Cortex of kidney (tissue), 1 donor: ENCODE data around the gene EVA1A.
"Not testable (repeated sequence)": the region's sequence is repeated elsewhere in the genome, so short reads cannot be mapped to it uniquely, and the experiment has no call there.

Experiments
- DNase-seq: peaks from one replicate; lab custom pipeline; 2025; lab: John Stamatoyannopoulos, UW

EVA1A gene

DNA sequence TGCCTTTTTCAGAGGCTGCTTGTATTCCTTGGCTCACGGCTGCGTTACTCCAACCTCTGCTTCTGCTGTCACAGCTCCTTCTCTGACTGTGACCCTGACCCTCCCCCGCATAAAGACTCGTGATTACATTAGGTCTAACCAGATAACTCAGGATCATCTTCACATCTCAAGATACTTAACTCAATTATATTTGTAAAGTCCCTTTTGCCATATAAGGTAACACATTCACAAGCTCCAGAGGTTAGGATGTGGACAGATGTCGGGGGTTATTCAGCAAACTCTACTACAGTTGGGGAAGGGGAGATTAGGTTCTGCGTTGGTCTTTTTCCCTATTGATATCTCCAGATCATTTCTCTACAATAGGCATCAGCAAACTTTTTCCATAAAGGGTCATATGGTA lies 76.9 kb downstream of the EVA1A start:
- DNase-seq: no peak

DNA sequence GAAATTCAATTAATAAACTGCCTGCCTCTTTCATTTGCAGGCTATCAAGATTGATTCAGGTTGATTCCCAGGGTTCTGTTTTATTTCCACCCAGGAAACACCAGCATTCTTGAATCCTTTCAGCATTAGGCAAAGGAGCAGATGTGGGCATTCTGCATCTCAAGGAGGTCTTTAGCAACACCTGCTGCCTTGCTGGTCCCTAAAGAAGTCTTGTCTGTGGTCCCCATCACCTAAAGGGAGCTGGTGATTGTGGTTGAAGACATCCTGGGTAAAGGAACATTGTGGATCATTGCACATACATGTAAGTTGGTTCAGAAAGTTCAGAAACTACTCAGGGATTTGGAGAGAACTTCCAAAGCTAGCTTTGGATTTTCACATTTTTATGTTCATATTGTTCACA lies 78.3 kb downstream of the EVA1A start:
- DNase-seq: no peak

GRCh38 chr2:75480971-75481836 lies 79.5 kb downstream of the EVA1A start:
- DNase-seq: no peak

- not testable (repeated sequence) for DNase-seq
These were observed 83.0 kb downstream of the EVA1A start for GRCh38 chr2:75477696-75478095.

DNA sequence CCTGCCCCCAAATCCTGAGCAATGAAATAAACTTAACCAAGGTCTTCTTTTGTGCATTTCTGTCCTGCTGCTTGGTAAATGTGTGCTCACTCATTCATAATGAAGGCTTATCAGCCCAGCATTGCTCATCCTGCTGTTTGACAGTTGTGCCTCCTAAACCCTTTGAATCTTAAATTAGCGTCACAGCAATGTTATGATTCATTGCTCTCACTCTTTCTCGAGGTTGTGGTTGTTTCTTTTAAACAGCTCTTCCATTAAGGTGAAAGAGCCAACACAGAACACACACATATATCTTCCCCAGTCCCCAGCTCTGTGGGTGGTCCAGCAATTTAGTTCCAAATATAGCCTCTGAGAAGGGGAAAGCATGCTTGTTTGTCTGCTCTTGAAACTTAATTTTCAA lies 84.0 kb downstream of the EVA1A start:
- DNase-seq: no peak

- no peak for DNase-seq
These were observed 84.8 kb downstream of the EVA1A start for GRCh38 chr2:75475976-75476375.

DNA sequence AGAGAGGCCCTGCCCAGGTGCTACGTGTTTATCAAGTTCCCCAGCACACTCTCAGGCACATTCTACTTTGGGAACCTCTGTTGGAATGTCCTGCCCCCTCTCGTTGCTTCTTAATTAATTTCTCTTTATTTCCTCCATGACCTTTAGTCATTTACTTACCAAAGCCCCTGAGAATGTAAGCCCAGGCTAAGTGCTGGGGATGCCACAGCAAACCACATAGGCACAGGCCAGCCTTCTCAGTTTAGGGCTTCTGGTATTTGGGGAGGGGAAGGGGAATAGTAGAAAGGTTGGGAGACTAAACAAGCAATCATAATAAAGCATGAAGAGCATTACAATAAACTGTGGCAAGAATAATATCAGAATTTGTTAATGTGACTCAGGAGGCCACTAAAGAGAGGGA lies 85.7 kb downstream of the EVA1A start:
- no peak for DNase-seq

- DNase-seq: no peak
These were observed 86.6 kb downstream of the EVA1A start for GRCh38 chr2:75474115-75474514.

DNA sequence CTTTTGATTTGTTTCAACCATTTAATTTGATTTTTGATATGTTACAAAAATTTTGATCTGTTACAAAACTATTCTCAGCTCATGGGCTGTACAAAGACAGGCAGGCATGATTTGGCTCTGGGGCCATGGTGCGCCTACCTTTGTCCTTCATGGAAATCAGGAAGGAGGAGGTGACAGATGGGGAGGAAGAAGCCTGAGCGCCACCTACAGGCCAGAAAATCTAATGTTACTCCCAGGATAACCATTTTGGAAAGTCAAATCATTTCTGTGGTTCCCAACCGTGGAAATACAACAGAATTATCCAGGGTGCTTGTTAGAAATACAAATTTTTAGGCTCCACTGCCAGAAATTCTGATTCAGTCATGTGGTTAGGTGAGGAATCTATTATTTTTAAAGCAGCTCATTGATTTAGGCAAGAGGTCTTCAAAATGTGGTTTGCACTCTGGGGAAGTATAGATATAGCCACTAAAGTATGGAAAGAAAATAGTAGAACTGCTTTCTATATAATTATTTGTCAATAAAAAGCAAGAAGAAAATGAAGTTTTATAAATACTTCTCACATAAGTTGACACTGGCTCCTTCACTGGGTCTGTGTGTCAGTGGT lies 93.9 kb downstream of the EVA1A start:
- DNase-seq: no peak

- DNase-seq: no peak
These were observed 95.3 kb downstream of the EVA1A start for GRCh38 chr2:75465317-75465984.

GRCh38 chr2:75464348-75464946 lies 96.3 kb downstream of the EVA1A start:
- no peak for DNase-seq

DNA sequence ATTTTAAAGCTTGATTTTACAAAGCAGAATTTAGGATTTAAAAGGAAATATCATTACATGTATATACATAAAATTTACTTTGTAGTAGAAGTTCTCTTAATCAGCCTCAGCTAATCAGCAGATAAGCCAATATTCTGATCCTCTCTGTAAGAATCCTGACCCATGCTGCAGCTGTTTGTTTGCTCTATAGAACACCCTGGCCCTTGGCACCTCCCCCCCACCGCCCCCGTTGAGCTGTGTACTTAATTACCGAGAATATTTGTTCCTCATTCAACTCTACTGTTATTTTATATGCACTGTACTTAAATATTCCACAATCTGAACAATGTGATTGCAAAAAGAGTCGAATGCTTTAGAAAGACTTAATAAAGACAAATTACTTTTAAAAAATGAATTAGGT lies 98.0 kb downstream of the EVA1A start:
- no peak for DNase-seq

DNA sequence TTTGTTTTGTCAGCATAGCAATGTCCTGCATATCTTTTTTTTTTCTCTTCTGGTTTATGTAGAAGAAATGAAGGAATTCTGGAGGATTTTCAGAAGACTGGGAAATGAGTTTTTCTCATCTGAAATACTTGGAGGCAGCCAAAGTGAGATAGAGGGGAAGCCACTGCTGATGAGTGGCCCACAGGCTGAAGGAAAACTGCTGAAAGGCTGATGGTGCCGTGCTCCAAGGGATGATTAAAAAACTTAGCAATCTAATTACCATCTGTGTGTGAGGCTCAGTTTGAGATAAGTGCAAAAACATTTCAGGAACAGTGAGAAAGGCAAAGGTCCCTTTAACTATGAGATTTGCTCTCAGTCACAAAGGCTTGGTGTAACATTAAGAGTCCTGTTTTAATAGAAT lies 98.5 kb downstream of the EVA1A start:
- no peak for DNase-seq

GRCh38 chr2:75460630-75461029 lies 100.1 kb downstream of the EVA1A start:
- DNase-seq: no peak

DNA sequence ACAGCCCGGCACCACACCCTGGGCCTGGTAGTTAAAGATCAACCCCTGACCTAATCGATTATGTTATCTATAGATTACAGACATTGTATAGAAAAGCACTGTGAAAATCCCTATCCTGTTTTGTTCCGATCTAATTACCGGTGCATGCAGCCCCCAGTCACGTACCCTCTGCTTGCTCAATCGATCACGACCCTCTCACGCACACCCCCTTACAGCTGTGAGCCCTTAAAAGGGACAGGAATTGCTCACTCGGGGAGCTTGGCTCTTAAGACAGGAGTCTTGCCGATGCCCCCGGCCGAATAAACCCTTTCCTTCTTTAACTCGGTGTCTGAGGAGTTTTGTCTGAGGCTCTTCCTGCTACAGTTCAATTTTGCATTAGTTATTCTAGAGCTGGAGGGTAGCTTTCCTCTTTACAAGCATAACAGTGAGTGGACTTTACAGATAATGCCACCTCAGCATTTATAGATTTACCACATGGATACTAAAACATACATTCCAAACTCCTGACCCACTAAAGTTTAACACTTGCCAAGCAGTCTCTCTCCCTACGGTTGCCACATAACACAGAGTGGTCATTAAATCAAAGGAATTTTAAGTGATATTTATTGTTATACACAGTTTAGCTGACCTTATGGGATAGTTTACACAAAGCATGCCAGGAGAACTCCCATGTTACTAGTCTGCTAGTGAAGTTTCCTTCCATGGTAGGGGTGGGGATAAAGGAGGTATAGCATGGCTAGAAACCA lies 101.0 kb downstream of the EVA1A start:
- no peak for DNase-seq

- no peak for DNase-seq
These were observed 102.5 kb downstream of the EVA1A start for GRCh38 chr2:75458201-75458600.

GRCh38 chr2:75456825-75457224 lies 103.9 kb downstream of the EVA1A start:
- no peak for DNase-seq

- no peak for DNase-seq
These were observed 104.6 kb downstream of the EVA1A start for GRCh38 chr2:75456111-75456510.

- DNase-seq: no peak
These were observed 106.5 kb downstream of the EVA1A start for GRCh38 chr2:75454241-75454620.

- DNase-seq: no peak
These were observed 107.1 kb downstream of the EVA1A start for GRCh38 chr2:75453384-75454240.

DNA sequence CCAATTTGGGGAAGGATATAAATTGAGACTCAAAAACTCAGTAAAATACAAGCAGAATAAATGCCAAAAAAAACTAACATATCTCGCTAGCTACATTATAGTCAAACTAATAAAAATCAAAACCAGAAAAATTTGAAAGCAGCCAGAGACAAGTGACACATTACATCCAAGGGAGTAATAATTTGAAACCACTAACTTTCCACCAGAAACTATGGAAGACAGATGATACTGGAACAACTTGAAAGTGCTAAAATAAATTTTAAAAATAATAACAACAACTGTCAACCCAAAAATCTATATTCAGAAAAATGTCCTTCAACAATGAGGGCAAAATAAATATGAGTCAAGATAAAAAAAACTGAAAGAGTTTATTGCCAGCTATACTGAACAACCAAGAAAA lies 110.7 kb downstream of the EVA1A start:
- DNase-seq: no peak
